AG04450 (cell line): Measurements from ENCODE around the gene RNF135. TPM values are rescaled to one million over a fixed set of nuclear protein-coding genes. Genes with fewer than 3 reads are reported as not detected.

Source experiments
- CTCF ChIA-PET: fragments of 300-600, 350-600 bp; formaldehyde crosslinking; extraction: SDS; loops from one replicate; lab custom pipeline; 2022; ENCODE audit warnings: antibody characterized with exemption, inconsistent platforms; lab: Charles Lee
- POLR2A ChIA-PET: fragments of 350-600 bp; formaldehyde crosslinking; extraction: SDS; loops from one replicate; lab custom pipeline; 2021; ENCODE audit warnings: antibody characterized with exemption, inconsistent platforms; lab: Yijun Ruan, JAX
- DNase-seq: peaks from one replicate; pipeline ENCODE4 v3.0.0-alpha.2; 2011; ENCODE audit warnings: low read depth, low spot score
- H3K27ac ChIP-seq: one replicate; pipeline ENCODE4 v1.5.1; 2012; ENCODE audit warnings: low read depth, low read length, control low read depth
- H3K27me3 ChIP-seq: one replicate; pipeline ENCODE4 v1.6.0; 2012; ENCODE audit warnings: low read length; ENCODE audit not compliant: control insufficient read depth, insufficient read depth
- H3K4me3 ChIP-seq: 2 replicates; pipeline ENCODE4 v1.5.1; 2011; ENCODE audit warnings: mild to moderate bottlenecking, low read depth, low read length, control low read depth
- H3K9me3 ChIP-seq: 2 replicates; pipeline ENCODE4 v1.5.1; 2012; ENCODE audit warnings: low read length; ENCODE audit not compliant: control insufficient read depth, insufficient read depth
- polyA plus RNA-seq: library from polyadenylated mRNA; depleted of rRNA; stranded (reverse); fragments of >200 nt; gene quantifications from 2 replicates; pipeline ENCODE4 v1.2.3, GENCODE V29; 2011
- TF ChIP-seq, protein P1 (sequence below): IDR thresholded peaks from 2 replicates; pipeline ENCODE4 v1.5.1; 2011; ENCODE audit warnings: low read depth, low read length, control low read depth, inconsistent platforms

The RNF135 gene
- polyA plus RNA-seq, 1 experiment, result 15.9 TPM

DNA sequence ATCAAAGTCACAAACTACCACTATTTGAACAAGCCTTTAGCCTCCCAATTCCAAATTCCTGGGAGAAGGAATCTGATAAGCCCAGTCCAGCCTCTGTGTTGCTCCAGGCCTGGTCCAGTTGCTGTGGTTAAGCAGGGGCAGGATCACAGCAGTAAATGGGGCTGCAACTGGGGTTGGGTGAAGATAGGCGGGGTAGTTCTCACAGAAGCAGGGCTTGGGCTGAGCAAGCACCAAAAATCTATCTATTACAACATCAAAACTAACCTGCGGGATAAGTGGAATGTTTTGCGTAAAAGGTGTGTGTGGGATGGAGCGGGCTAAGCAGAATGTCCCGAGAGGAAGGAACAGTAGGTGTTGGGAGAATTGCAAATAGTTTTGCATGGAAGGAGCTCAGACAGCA, 23.0 kb upstream of the RNF135 start:
- DNase-seq, result no peak
- Histone ChIP-seq H3K4me3 (no peak overlapping the region), H3K27ac (no peak overlapping the region), H3K27me3 (no peaks in the 10 kb centered on the region), H3K9me3 (no peaks in the 10 kb centered on the region)
- TF ChIP-seq, protein P1, sequence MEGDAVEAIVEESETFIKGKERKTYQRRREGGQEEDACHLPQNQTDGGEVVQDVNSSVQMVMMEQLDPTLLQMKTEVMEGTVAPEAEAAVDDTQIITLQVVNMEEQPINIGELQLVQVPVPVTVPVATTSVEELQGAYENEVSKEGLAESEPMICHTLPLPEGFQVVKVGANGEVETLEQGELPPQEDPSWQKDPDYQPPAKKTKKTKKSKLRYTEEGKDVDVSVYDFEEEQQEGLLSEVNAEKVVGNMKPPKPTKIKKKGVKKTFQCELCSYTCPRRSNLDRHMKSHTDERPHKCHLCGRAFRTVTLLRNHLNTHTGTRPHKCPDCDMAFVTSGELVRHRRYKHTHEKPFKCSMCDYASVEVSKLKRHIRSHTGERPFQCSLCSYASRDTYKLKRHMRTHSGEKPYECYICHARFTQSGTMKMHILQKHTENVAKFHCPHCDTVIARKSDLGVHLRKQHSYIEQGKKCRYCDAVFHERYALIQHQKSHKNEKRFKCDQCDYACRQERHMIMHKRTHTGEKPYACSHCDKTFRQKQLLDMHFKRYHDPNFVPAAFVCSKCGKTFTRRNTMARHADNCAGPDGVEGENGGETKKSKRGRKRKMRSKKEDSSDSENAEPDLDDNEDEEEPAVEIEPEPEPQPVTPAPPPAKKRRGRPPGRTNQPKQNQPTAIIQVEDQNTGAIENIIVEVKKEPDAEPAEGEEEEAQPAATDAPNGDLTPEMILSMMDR, result no peak
- CTCF ChIA-PET, result no interaction called here
- POLR2A ChIA-PET, result no interaction called here

DNA sequence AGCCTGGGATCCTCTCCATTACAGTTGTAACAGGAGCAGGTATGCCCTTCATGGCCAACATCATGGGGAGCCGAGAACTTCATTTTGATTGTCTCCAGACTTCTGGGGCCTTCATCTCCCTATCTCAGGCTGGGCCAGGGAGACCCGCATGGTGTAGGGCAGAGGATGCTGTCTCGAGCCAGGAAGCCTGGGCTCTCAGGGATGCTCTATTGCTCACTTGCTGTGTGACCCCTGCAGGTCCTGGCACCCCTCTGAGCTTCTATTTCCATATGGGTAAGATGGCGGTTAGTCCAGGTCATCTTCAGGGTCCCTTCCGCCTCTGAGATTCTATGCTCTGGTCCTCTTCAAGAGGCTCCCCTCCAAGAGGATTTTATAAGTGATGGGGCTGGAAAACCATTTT, 20.6 kb upstream of the RNF135 start:
- TF ChIP-seq, protein P1, result no peak
- no peak overlapping the region for H3K27ac ChIP-seq
- no peaks in the 10 kb centered on the region for H3K27me3 ChIP-seq
- H3K4me3 ChIP-seq, result no peak overlapping the region
- DNase-seq, result no peak
- H3K9me3 ChIP-seq, result no peaks in the 10 kb centered on the region
- ChIA-PET CTCF (no interaction called here), POLR2A (interaction anchor here (0.6 kb wide), 1 partner anchor 22 kb away, joined by 6 read pairs; no protein-coding TSS in a partner anchor)

DNA sequence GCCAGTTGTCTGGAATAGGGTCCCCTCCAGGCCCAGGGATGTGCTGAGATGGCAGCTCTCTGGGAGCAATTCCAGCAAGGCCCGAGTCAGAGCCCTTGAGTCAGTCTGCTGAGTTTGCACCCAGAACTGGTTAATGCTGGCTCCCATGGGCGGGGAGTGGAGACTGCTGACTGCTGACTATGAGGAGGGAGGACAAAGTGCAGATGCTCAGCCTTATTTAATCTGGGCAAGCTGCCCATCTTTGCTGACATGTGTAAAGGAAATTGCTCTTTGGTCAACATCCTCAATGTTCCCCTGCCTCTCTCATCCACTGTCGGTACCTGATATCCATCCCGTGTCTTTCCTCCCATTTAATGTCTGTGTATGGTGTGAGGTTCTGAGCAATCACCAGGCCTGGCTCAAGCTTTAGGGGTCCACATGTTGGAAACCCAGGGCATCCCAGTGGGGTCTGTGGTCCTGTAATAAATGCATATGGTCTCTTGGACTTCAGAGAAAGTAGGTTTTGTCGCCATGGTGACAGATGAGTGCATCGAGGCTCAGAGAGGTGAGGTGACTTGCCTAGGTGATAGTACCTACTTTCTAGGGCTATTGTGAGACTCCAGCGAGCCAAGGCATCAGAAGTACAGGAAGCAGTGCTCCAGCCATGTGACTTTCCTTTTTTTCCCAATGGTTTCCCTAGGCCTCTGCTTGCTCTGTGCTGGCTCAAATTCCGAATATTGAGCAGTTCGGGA, 20.0 kb upstream of the RNF135 start:
- H3K27ac ChIP-seq, result no peak overlapping the region
- H3K4me3 ChIP-seq, result no peak overlapping the region
- ChIA-PET POLR2A (interaction anchor here (0.6 kb wide), 1 partner anchor 23 kb away, joined by 6 read pairs; no protein-coding TSS in a partner anchor), CTCF (no interaction called here)
- H3K27me3 ChIP-seq, result no peaks in the 10 kb centered on the region
- DNase-seq, result peak; percentile 75
- no peaks in the 10 kb centered on the region for H3K9me3 ChIP-seq
- TF ChIP-seq, protein P1, result no peak

DNA sequence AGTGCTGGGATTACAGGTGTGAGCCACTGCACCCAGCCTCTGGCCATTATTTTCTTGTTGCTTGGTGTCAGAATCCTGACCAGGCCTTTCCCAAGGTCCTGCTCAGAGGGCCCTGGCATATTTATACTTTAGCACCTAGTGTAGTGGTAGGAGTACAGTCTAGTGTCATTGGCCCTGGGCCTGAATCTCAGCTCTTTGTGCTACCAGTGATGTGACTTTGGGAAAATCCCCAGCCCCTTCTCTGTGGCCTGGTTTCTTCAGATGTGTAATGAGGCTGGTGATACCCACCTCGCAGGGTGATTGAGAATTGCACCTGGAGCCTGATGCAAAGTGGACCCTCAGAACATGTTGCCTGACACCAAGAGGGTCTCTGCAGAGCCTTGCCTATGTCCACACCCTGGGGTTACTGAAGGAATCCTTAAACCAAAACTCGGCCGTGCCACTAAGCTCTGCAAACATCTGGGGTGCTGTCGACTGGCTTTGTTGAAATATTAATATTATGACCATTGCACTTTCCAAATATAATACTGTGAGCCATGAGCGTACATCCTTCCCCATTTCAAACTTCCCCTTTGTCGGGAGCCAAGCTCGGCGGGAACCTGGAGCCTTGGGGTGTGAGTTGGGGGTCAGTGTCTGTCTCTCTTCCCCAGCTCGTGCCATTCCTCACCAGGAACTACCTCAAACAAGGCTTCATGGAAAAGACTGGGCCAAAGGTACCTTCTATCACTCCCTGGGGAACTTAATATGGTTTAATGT, 18.0 kb upstream of the RNF135 start:
- Histone ChIP-seq H3K4me3 (no peak overlapping the region), H3K27ac (no peak overlapping the region), H3K27me3 (no peaks in the 10 kb centered on the region), H3K9me3 (no peaks in the 10 kb centered on the region)
- DNase-seq, result no peak
- CTCF ChIA-PET, result no interaction called here
- POLR2A ChIA-PET, result no interaction called here
- TF ChIP-seq, protein P1, result no peak
